ENCODE results near the gene GSTK1.

Gene GSTK1

GRCh38 chr7:143300959-143301935, 38.0 kb downstream of the GSTK1 start:
- no peak for DNase-seq

- DNase-seq, result no peak
Observed at GRCh38 chr7:143303733-143304132, 40.5 kb downstream of the GSTK1 start.

- no peak for DNase-seq
Observed at GRCh38 chr7:143304938-143305337, 41.7 kb downstream of the GSTK1 start.

GRCh38 chr7:143305423-143306070, 42.3 kb downstream of the GSTK1 start:
- peak; percentile 43 for DNase-seq

- DNase-seq, result no peak
Observed at GRCh38 chr7:143308632-143309031, 45.4 kb downstream of the GSTK1 start.

GRCh38 chr7:143314127-143314526, 50.9 kb downstream of the GSTK1 start:
- no peak for DNase-seq

- DNase-seq, result no peak
Observed at GRCh38 chr7:143315776-143316175, 52.5 kb downstream of the GSTK1 start, which contains the start of gene CLCN1. Gene CLCN1, plus strand, starts transcription at chr7:143316111. Its CDS starts 102 bp downstream, at chr7:143316213.

GRCh38 chr7:143316492-143316891, 53.3 kb downstream of the GSTK1 start:
- DNase-seq, result no peak

GRCh38 chr7:143318661-143319060, 55.4 kb downstream of the GSTK1 start:
- peak; percentile 31 for DNase-seq

Measured in fibroblast of skin of back (primary cell).